Mesendoderm (in vitro differentiated cells): ENCODE data around the gene RASAL2.

ENCODE experiments used
- DNase-seq: peaks from one replicate; pipeline ENCODE4 v3.0.0; 2013
- H2AK5ac ChIP-seq: 2 replicates; pipeline ENCODE4 v1.6.1; 2013; ENCODE audit warnings: low read length, inconsistent platforms
- H2BK120ac ChIP-seq: 2 replicates; pipeline ENCODE4 v1.6.1; 2013; ENCODE audit warnings: low read depth, mild to moderate bottlenecking, low read length, moderate library complexity, mixed read lengths
- H2BK15ac ChIP-seq: replicated peaks from 2 replicates; pipeline ENCODE4 v1.6.1; 2013; ENCODE audit warnings: low read depth, mild to moderate bottlenecking, moderate library complexity
- H2BK5ac ChIP-seq: 2 replicates; pipeline ENCODE4 v1.6.1; 2013; ENCODE audit warnings: low read length, inconsistent platforms
- H3K18ac ChIP-seq: 2 replicates; pipeline ENCODE4 v1.6.1; 2013; ENCODE audit warnings: mild to moderate bottlenecking, low read length, mixed read lengths
- H3K23ac ChIP-seq: one replicate; pipeline ENCODE4 v1.6.1; 2013; ENCODE audit warnings: low read length
- H3K27ac ChIP-seq: 2 replicates; pipeline ENCODE4 v1.5.1; 2013; ENCODE audit warnings: low read depth, mild to moderate bottlenecking, inconsistent platforms, low read length, moderate library complexity
- H3K27me3 ChIP-seq: 2 replicates; pipeline ENCODE4 v1.6.1; 2013; ENCODE audit warnings: low read length, control low read depth, mild to moderate bottlenecking, inconsistent platforms; ENCODE audit not compliant: insufficient read depth, poor library complexity
- H3K36me3 ChIP-seq: 2 replicates; pipeline ENCODE4 v1.6.1; 2013; ENCODE audit warnings: low read length, inconsistent platforms; ENCODE audit not compliant: control insufficient read depth, insufficient read depth
- H3K4ac ChIP-seq: one replicate; pipeline ENCODE4 v1.6.1; 2013; ENCODE audit warnings: low read depth, mild to moderate bottlenecking, low read length, moderate library complexity
- H3K4me1 ChIP-seq: 2 replicates; pipeline ENCODE4 v1.6.1; 2013; ENCODE audit warnings: low read depth, low read length, inconsistent platforms; ENCODE audit not compliant: control insufficient read depth
- H3K4me2 ChIP-seq: 2 replicates; pipeline ENCODE4 v1.6.1; 2013; ENCODE audit warnings: low read length
- H3K4me3 ChIP-seq: 2 replicates; pipeline ENCODE4 v1.5.1; 2013; ENCODE audit warnings: mild to moderate bottlenecking, low read length
- H3K56ac ChIP-seq: one replicate; pipeline ENCODE4 v1.6.1; 2013; ENCODE audit warnings: low read length
- H3K79me1 ChIP-seq: 2 replicates; pipeline ENCODE4 v1.6.1; 2013; ENCODE audit warnings: low read length, inconsistent platforms
- H3K79me2 ChIP-seq: 2 replicates; pipeline ENCODE4 v1.6.1; 2013; ENCODE audit warnings: mild to moderate bottlenecking, low read length; ENCODE audit not compliant: control insufficient read depth, insufficient read depth
- H3K9ac ChIP-seq: 2 replicates; pipeline ENCODE4 v1.6.1; 2013; ENCODE audit warnings: low read length, inconsistent platforms
- H4K5ac ChIP-seq: one replicate; pipeline ENCODE4 v1.6.1; 2013; ENCODE audit warnings: low read length
- H4K8ac ChIP-seq: one replicate; pipeline ENCODE4 v1.6.1; 2013; ENCODE audit warnings: low read depth, mild to moderate bottlenecking, control low read depth, low read length, moderate library complexity
- WGBS: extraction: QIAGEN DNeasy Blood & Tissue Kit; methylation state at CpG from one replicate; pipeline ENCODE4 v1.1.7; 2013; ENCODE audit warnings: low lambda C conversion rate, missing lambda C conversion rate; ENCODE audit not compliant: insufficient coverage; ENCODE audit errors: extremely low coverage; 5-methylcytosine and 5-hydroxymethylcytosine counted together

RASAL2 gene

DNA sequence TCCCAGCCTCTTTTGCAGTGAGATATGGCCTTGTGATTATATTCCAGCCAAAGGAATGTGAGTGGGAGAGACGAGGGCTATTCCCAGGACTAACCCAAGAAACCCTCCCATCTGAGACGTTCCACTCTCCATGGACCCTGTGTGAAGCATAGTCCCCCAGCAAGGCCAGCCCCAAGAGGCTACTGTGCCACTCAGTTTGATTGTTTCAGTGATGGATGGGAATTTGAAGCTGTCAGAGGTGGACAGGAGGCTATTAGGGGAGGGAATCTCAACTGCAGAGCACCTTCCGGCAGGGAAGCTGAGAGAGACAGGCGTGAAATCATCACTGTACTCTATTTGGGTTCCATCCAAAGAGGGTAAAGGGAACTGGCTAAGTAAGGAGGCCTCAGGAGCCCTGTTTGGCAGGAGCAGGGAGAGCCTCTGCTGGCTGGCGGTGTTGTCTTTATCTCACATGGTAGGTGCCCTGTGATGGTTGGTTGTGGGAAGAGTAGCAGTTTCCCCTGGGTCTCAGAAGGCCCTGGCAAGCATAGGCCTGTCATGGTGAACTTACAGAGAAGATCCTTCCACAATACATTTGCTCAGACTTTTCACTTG lies 415.6 kb downstream of the RASAL2 start:
- Histone ChIP-seq H3K27ac (no peak overlapping the region), H3K4ac (no peak overlapping the region), H3K79me1 (no peaks in the 10 kb centered on the region), H3K27me3 (no peaks in the 10 kb centered on the region), H4K5ac (no peak overlapping the region), H3K36me3 (no peaks in the 10 kb centered on the region), H3K4me1 (peaks cover 2% of the 10 kb centered on the region), H3K23ac (no peak overlapping the region), H3K79me2 (no peaks in the 10 kb centered on the region), H3K4me2 (no peak overlapping the region), H2BK120ac (no peak overlapping the region), H3K18ac (no peak overlapping the region), H2BK15ac (no peak overlapping the region), H2BK5ac (no peak overlapping the region), H2AK5ac (no peak overlapping the region), H4K8ac (no peak overlapping the region), H3K4me3 (no peak overlapping the region), H3K9ac (no peak overlapping the region), H3K56ac (no peak overlapping the region)
- DNase-seq, result no peak
- WGBS, result no CpG with 5 or more reads among the region's 5 CpGs

DNA sequence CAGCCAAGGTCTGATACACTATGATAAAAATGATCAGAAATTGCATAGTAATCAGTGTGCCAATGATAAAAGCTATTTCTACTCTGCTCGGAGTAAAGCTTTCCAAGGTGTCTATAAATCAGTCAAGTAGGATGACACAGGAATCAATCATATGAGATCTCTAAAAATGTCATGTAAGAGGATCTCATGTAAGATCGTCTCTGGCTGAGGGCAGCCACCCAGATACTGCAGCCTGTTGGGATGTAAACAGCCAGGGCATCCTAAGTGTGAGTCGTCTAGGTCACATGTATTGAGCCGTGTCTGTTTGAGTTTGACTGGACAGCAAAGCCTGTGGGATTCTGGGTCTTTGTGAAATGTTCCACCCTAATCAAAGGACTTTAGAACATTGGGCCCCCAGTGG lies 416.3 kb downstream of the RASAL2 start:
- DNase-seq, result no peak
- no peak overlapping the region for H2BK15ac ChIP-seq
- no peak overlapping the region for H4K8ac ChIP-seq
- H3K56ac ChIP-seq, result no peak overlapping the region
- no peak overlapping the region for H3K18ac ChIP-seq
- no peaks in the 10 kb centered on the region for H3K79me2 ChIP-seq
- no peak overlapping the region for H3K27ac ChIP-seq
- no peak overlapping the region for H2BK5ac ChIP-seq
- H3K4me2 ChIP-seq, result no peak overlapping the region
- no peaks in the 10 kb centered on the region for H3K36me3 ChIP-seq
- H3K79me1 ChIP-seq, result no peaks in the 10 kb centered on the region
- H3K23ac ChIP-seq, result no peak overlapping the region
- H3K4me3 ChIP-seq, result no peak overlapping the region
- H2AK5ac ChIP-seq, result no peak overlapping the region
- no peak overlapping the region for H3K9ac ChIP-seq
- H3K27me3 ChIP-seq, result no peaks in the 10 kb centered on the region
- peaks cover 2% of the 10 kb centered on the region for H3K4me1 ChIP-seq
- WGBS, result no CpG with 5 or more reads among the region's 4 CpGs
- no peak overlapping the region for H4K5ac ChIP-seq
- H3K4ac ChIP-seq, result no peak overlapping the region
- H2BK120ac ChIP-seq, result no peak overlapping the region

DNA sequence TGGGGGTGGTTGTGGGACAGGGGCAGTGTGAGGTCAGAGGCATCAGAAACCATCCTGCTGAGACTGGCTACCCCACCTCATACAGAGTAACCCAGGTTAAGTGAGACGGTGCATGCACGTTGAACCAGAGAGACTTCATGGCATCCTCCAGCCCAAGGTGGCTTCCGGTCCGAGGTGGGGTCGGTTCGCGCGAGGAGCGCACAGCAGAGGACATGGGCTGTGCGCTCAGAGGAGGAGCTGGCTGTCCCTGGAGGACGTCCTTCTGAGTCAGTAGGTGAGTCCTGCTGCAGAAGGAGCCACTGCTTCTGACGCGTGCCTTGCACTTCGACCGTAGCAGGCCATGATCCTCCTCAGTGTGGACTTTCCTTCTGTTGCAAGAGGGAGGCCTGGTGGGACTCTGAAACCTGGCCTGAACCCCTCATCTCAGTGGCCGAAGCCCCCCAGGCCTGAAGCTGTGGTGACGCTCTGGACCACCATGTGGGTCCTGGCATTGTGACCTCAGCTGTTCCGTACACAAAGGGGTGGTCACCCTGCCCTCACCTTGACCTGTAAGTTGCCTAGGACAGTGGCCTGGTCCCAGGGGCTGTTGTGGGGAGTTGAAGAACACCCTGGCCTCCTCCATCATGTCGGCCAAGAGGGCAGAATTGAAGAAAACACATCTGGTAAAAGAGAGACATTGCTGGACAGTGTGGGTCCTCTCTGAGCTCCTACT lies 418.8 kb downstream of the RASAL2 start, which contains the start of gene TEX35:
Gene TEX35 (plus strand): TSS at position 544 of the 712 bp plus-strand sequence. CDS start 80 bp downstream, at position 624.
- no CpG with 5 or more reads among the region's 19 CpGs for WGBS
- no peak for DNase-seq
- no peak within 1 kb of the TSS for H3K4ac ChIP-seq
- no peak within 1 kb of the TSS for H4K8ac ChIP-seq
- H3K27ac ChIP-seq, result no peak within 1 kb of the TSS
- H4K5ac ChIP-seq, result no peak within 1 kb of the TSS
- no peaks in the 10 kb centered on the region for H3K36me3 ChIP-seq
- H3K23ac ChIP-seq, result no peak within 1 kb of the TSS
- H3K9ac ChIP-seq, result no peak within 1 kb of the TSS
- H3K79me2 ChIP-seq, result no peaks in the 10 kb centered on the region
- no peaks in the 10 kb centered on the region for H3K4me1 ChIP-seq
- H3K4me2 ChIP-seq, result no peak within 1 kb of the TSS
- no peak within 1 kb of the TSS for H2AK5ac ChIP-seq
- no peak within 1 kb of the TSS for H2BK15ac ChIP-seq
- H2BK120ac ChIP-seq, result no peak within 1 kb of the TSS
- no peak within 1 kb of the TSS for H3K4me3 ChIP-seq
- H3K27me3 ChIP-seq, result no peaks in the 10 kb centered on the region
- no peak within 1 kb of the TSS for H2BK5ac ChIP-seq
- H3K56ac ChIP-seq, result no peak within 1 kb of the TSS
- no peaks in the 10 kb centered on the region for H3K79me1 ChIP-seq
- no peak within 1 kb of the TSS for H3K18ac ChIP-seq

DNA sequence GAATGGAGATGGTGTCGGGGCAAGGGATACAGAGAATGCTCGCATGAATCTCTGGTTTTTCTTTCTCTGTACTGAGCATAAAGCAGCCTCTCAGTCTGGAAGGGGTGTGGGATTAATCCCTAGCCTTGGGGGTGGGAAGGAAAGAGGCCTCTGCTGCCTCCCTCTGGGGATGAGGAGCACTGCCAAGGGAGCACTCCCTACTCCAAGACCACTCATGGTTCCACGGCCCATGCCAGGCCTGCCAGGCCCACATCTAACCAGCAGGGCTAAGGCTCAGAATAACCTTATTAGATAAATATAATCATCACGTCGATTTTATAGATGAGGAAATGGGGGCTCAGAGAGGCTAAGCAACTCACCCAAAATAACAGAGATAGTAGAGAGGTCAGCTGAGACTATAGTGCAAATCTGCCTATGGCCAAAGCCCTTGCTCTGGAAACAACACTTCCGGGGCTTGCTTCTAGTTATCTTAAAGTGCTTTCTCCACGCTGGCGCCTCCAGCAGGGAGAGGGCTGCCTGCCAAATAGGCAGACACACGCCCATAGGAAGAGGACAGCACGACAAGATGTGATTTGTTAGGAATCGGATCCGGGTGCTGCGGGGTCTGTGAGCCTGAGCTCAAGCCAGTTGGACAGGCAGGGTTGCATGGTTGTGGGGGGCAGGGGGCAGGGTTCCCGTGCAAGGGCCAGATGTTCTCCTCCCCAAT lies 419.5 kb downstream of the RASAL2 start:
- Histone ChIP-seq H3K79me2 (no peaks in the 10 kb centered on the region), H2BK15ac (no peak overlapping the region), H2BK5ac (no peak overlapping the region), H2BK120ac (no peak overlapping the region), H2AK5ac (no peak overlapping the region), H3K4ac (no peak overlapping the region), H4K5ac (no peak overlapping the region), H3K27me3 (no peaks in the 10 kb centered on the region), H3K79me1 (no peaks in the 10 kb centered on the region), H3K9ac (no peak overlapping the region), H3K4me2 (no peak overlapping the region), H4K8ac (no peak overlapping the region), H3K4me3 (no peak overlapping the region), H3K23ac (no peak overlapping the region), H3K4me1 (no peaks in the 10 kb centered on the region), H3K27ac (no peak overlapping the region), H3K56ac (no peak overlapping the region), H3K18ac (no peak overlapping the region), H3K36me3 (no peaks in the 10 kb centered on the region)
- peak; percentile 42 for DNase-seq
- WGBS, result no CpG with 5 or more reads among the region's 14 CpGs

DNA sequence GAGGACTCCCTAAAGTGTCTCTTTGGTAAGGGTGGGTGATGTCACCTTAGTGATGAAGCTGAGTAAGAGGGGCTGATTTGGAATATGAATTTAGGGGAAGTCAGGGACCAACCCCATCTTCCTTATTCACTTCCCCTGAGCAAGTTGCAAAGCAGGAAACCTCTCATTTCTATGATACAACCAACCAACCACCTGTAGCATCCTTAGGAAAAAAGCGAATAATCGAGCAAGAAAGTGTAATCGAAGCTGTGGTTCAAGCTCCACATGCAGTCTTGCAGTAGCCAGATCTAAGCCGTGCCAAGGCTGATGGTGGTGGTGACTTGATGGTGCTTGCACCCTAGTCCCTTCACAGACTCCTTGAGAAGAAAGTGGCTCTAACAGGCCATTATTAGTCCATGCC lies 422.2 kb downstream of the RASAL2 start:
- H3K56ac ChIP-seq, result no peak overlapping the region
- no peaks in the 10 kb centered on the region for H3K27me3 ChIP-seq
- H3K4me3 ChIP-seq, result no peak overlapping the region
- no peak overlapping the region for H4K5ac ChIP-seq
- H3K79me1 ChIP-seq, result no peaks in the 10 kb centered on the region
- no peak overlapping the region for H2BK120ac ChIP-seq
- no peak overlapping the region for H3K27ac ChIP-seq
- H4K8ac ChIP-seq, result no peak overlapping the region
- DNase-seq, result no peak
- WGBS, result no CpG with 5 or more reads among the region's 4 CpGs
- no peak overlapping the region for H3K9ac ChIP-seq
- no peak overlapping the region for H2AK5ac ChIP-seq
- H3K4ac ChIP-seq, result no peak overlapping the region
- H3K23ac ChIP-seq, result no peak overlapping the region
- H2BK15ac ChIP-seq, result no peak overlapping the region
- H3K4me2 ChIP-seq, result no peak overlapping the region
- no peaks in the 10 kb centered on the region for H3K79me2 ChIP-seq
- H3K36me3 ChIP-seq, result no peaks in the 10 kb centered on the region
- H3K4me1 ChIP-seq, result no peaks in the 10 kb centered on the region
- no peak overlapping the region for H2BK5ac ChIP-seq
- no peak overlapping the region for H3K18ac ChIP-seq
